ENCODE results near the gene HERPUD1.
"Not testable (repeated sequence)": the region's sequence is repeated elsewhere in the genome, so short reads cannot be mapped to it uniquely, and the experiment has no call there.

The HERPUD1 gene

DNA sequence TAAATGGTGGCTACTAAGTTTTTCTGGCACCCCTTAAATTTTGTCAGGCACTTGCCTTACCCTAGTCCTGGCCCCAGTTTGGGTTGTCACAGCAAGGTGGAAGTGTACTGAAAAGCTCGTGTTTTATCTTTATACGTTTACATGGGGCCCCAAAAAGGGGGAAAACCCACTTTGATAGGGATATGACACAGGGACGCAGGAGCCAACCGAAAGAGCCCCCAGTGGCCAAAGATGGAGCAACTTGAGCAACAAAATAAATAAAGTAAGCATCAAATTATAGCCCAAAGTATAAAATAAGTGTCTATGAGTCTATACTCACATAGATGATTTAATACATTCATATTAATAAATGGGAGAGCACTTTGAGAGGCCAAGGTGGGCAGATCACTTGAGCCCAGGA, 24.8 kb downstream of the HERPUD1 start:
- Mint-ChIP-seq H3K4me3 (no peak overlapping the region), H3K36me3 (no peaks in the 10 kb centered on the region)

DNA sequence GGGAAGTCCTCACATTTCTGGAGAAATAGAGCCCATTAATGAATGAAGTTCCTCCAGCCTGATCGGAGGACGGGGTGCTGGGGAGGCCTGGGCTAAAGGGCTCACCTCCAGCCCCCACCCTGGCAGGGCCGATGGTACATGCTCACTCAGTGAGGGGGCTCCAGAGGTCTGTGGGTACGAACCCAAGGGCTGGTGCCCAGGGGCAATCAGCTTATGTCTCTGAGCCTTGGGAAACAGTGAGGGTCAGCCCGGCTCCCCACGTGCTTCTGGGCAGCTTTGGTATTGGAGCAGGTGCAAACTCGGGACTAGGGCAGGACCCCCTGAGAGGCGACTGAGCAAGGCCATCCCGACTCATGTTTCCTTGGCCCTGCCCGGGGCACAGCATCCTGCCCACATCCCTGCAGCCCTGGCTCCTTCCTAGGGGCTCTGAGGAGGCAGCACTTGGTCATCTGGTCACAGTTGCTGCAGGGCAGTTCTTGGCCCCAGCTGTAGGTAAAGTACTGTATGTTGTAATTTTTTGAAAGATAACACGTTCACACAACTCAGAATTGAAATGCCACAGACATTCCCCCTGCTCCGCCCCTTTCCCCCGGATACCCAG, 28.8 kb downstream of the HERPUD1 start:
- Mint-ChIP-seq H3K9me3 (no peaks in the 10 kb centered on the region), H3K4me3 (no peak overlapping the region), H3K4me1 (peaks cover 16% of the 10 kb centered on the region), H3K36me3 (no peaks in the 10 kb centered on the region), H3K27ac (no peak overlapping the region), H3K27me3 (no peaks in the 10 kb centered on the region)

More for the DNA sequence above, 24.8 kb downstream of the HERPUD1 start:
- H3K4me1 Mint-ChIP-seq, result no peaks in the 10 kb centered on the region
- H3K9me3 Mint-ChIP-seq, result no peaks in the 10 kb centered on the region
- H3K27ac Mint-ChIP-seq, result no peak overlapping the region
- H3K27me3 Mint-ChIP-seq, result no peaks in the 10 kb centered on the region

DNA sequence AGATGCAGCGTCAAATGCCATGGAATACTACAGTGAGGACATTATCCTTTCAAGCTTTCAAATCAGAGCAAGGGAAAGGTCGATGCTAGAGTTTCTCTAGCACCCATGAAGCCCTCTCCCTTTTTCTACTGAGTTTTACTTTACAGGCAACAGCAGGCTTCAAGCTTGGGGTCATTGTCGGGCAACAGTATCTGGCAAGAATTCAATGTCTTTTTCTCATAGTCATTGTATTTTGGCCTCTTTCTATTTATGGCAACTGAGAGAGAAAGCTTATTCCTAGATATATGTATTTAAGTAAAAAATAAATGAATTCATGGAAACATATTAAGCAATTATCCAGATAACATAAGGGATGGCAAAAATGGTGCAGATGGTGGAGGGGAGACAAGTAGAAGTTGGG, 29.4 kb downstream of the HERPUD1 start:
- Mint-ChIP-seq H3K27me3 (no peaks in the 10 kb centered on the region), H3K27ac (no peak overlapping the region), H3K4me1 (peaks cover 22% of the 10 kb centered on the region), H3K4me3 (no peak overlapping the region), H3K9me3 (no peaks in the 10 kb centered on the region), H3K36me3 (no peaks in the 10 kb centered on the region)

DNA sequence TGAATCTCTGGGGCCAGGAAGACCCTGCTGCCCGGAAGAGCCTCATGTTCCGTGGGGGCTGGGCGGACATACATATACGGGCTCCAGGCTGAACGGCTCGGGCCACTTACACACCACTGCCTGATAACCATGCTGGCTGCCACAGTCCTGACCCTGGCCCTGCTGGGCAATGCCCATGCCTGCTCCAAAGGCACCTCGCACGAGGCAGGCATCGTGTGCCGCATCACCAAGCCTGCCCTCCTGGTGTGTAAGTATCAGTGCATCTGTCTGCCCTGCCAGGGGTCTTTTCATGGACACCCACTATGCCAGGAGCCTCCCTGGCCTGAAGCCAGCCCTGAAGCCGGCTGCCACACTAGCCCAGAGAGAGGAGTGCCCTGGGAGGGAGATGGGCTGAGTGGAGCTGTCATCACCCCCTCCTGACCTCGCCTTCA, 29.9 kb downstream of the HERPUD1 start, which contains the start of gene CETP:
Gene CETP, plus strand, starts transcription at position 100 of the 431 bp plus-strand sequence. Its CDS starts 30 bp downstream, at position 130.
- Mint-ChIP-seq H3K27me3 (no peaks in the 10 kb centered on the region), H3K36me3 (no peaks in the 10 kb centered on the region), H3K4me3 (no peak within 1 kb of the TSS), H3K27ac (no peak within 1 kb of the TSS), H3K9me3 (no peaks in the 10 kb centered on the region), H3K4me1 (peaks cover 23% of the 10 kb centered on the region)

DNA sequence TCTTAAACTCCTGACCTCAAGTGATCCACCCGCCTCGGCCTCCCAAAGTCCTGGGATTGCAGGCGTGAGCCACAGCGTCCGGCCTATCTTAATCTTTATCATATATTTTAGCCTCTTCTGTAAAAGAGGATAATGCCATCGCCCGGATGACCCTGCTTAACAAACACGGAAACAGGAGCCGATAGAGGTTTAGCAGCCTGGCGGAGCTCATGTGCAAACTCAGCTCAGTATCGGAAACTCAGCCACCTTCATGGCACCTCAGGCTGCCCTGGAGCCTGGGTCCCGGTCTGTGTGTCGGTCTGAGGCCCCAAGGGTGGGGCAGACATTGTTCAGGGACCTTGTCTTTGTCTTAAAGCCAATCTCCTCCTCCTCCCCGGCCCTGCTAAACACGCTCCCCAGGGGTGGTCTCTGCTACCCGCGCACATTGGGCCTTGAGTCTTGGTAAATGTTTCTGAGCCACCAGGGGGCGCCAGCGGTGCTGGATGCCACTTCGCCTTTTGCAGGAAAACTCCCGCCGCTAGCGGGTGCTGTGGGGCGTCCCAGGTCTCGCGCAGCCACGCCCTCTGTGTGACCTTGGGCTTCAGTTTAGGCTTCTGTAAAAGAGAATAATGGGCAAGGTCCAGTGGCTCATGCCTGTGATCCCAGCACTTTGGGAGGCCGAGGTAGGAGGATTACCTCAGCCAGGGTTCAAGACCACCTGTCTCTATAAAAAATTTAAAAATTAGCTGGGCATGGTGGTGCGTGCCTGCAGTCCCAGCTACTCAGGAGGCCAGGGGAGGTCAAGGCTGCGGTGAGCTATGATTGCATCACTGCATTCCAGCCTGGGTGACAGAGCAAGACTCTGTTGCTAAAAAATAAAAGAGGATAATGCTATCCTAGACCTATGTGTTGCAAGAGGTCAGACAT, 32.6 kb downstream of the HERPUD1 start:
- Mint-ChIP-seq H3K9me3 (no peaks in the 10 kb centered on the region), H3K27ac (peak overlapping the region; percentile 71), H3K4me1 (peaks cover 23% of the 10 kb centered on the region), H3K27me3 (no peaks in the 10 kb centered on the region), H3K36me3 (no peaks in the 10 kb centered on the region), H3K4me3 (no peak overlapping the region)

DNA sequence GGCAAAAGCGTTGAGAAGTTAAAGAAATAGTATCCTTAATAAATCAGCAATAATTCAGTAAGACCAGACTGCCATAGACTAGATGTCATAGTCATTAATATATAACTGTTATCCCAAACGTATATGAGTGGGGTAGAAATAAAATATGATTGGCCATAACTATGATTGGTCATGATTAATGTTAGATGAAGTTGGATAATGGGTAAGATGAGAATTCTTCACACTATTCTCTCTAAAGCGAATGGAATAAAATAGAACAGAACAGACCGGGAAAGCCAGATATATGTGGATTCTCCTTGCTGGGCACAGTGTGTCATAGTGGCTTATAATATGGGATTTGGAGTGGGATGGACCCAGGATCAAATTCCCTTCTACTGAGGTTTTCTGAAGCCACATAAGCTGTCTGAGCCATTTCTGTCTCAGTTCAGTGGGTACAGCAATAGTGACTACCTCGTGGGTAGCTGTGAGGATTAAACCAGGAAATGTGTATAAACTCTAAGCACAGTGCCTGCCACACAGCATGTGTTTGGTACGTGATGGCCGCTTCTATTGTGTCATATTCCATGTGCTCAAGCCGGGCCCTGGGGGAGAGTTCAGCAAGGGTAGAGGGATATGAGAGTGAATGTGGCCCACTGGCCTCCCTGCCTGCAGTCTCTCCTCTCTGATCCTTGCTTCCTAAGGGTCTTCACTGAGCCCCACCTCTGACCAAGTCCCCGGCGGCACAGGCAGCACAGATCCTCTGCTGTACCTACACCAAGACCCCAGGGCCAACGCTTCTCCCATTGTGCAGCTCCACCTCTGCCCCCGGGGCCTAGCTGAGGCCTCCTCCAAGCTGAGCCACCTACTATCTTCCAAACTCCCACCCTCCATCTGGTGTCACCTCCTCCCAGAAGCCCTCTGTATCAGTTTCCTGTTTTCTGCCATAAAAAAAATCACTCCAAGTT, 33.5 kb downstream of the HERPUD1 start:
- Mint-ChIP-seq H3K27ac (peak overlapping the region; percentile 30), H3K4me1 (peaks cover 23% of the 10 kb centered on the region), H3K4me3 (no peak overlapping the region), H3K9me3 (no peaks in the 10 kb centered on the region), H3K36me3 (no peaks in the 10 kb centered on the region), H3K27me3 (no peaks in the 10 kb centered on the region)

DNA sequence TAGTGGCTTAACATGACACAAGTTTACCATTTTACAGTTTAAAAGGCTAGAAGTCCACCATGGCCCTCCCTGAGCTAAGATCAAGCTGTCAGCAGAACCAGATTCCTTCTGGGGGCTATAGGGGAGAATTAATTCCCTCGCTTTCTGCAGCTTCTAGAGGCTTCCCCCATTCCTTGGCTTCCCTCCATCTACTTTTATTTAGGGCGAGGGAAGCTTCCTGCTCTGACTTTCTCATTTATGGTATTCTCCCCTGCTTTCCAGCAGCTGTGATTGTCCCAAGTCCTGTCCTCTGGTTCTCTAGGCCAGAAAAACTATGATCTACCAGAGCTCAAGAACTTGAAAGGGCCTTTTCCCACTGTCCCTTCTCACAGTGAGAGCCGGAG, 34.1 kb downstream of the HERPUD1 start:
- no peak overlapping the region for H3K4me3 Mint-ChIP-seq
- H3K27me3 Mint-ChIP-seq, result no peaks in the 10 kb centered on the region
- peak overlapping the region; percentile 30 for H3K27ac Mint-ChIP-seq
- peaks cover 24% of the 10 kb centered on the region for H3K4me1 Mint-ChIP-seq
- no peaks in the 10 kb centered on the region for H3K36me3 Mint-ChIP-seq
- H3K9me3 Mint-ChIP-seq, result no peaks in the 10 kb centered on the region

DNA sequence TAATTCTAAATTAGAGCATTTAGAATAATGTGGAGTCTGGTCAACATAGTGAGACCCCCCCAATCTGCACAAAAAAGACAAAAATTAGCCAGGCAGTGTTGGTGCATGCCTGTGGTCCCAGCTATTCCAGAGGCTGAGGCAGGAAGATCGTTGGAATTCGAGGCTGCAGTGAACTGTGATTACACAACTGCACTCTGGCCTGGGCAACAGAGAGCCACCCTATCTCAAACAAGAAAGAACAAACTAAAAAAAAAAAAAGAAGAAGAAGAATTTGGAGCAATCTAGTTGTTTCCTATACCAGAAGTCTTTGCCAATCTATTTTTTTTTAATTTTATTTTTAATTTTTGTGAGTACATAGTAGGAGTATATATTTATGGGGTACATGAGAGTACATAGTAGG, 35.8 kb downstream of the HERPUD1 start:
- Mint-ChIP-seq H3K9me3 (no peaks in the 10 kb centered on the region), H3K27ac (no peak overlapping the region), H3K27me3 (no peaks in the 10 kb centered on the region), H3K4me3 (no peak overlapping the region), H3K36me3 (no peaks in the 10 kb centered on the region), H3K4me1 (peaks cover 28% of the 10 kb centered on the region)

DNA sequence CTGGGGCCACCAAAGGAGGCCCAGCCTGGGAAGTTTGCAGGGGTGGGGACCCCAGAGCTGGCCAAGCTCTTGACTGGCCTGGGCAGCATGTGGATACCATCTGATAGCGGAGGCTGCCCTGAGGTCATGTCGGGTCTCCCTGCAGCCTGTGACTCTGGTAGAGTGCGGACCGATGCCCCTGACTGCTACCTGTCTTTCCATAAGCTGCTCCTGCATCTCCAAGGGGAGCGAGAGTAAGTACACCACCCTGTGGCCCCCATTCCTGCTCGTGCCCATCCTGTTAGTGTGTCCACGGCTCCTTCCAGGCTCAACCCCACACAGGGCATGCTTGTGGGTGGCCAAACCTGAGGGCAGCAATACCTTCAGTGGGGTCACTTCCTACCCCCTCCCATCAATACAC, 37.8 kb downstream of the HERPUD1 start:
- Mint-ChIP-seq H3K9me3 (no peaks in the 10 kb centered on the region), H3K4me1 (peaks cover 36% of the 10 kb centered on the region), H3K4me3 (no peak overlapping the region), H3K27ac (no peak overlapping the region), H3K36me3 (no peaks in the 10 kb centered on the region), H3K27me3 (no peaks in the 10 kb centered on the region)

DNA sequence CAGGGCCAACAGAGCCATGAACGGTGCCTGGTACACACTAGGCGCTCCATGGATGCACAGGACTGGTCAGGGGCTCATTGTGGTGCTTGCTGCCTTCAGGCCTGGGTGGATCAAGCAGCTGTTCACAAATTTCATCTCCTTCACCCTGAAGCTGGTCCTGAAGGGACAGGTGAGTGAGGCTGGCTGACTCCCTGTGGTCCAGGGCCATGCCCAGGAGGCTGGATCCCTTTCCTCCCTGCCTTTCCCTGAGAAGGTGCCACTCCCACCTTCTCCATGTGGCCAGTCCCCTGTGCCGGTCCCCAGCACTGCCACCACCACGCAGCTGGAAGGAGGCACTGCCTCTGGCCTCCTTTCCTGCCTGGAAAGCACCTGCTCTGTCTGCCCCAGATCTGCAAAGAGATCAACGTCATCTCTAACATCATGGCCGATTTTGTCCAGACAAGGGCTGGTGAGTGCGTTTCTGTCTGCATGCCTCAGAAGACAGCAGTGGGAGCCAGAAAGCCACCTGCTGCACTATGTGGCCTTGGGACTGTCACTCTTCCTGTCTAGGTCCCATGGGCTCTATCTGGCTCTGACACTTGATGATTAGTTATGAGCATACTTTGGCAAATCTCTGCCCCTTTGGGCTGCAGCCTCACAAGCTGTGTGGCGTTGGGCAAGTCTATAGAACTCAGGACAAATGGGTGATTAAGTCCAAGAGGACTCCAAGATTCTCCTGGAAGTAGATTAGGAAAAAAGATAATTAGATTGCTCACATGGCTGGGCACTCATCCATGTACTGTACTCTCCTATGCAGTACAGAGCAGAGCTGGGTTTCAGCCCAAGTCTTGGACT, 39.2 kb downstream of the HERPUD1 start:
- no peaks in the 10 kb centered on the region for H3K27me3 Mint-ChIP-seq
- H3K4me3 Mint-ChIP-seq, result no peak overlapping the region
- H3K36me3 Mint-ChIP-seq, result no peaks in the 10 kb centered on the region
- H3K4me1 Mint-ChIP-seq, result peaks cover 36% of the 10 kb centered on the region
- no peak overlapping the region for H3K27ac Mint-ChIP-seq
- H3K9me3 Mint-ChIP-seq, result no peaks in the 10 kb centered on the region

DNA sequence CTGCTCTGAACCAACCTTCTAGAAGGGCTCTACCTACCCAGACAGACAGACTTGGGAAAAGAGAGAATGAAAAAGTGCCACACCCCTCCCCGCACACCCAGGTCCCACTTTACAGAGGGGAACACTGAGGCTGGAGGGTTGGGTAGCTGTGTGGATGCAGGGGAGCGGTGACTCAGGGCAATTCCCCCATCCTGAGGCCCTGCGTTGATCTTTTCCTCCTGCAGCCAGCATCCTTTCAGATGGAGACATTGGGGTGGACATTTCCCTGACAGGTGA, 39.8 kb downstream of the HERPUD1 start:
- Mint-ChIP-seq H3K27ac (no peak overlapping the region), H3K9me3 (no peaks in the 10 kb centered on the region), H3K4me3 (no peak overlapping the region), H3K4me1 (peaks cover 39% of the 10 kb centered on the region), H3K27me3 (no peaks in the 10 kb centered on the region), H3K36me3 (no peaks in the 10 kb centered on the region)

DNA sequence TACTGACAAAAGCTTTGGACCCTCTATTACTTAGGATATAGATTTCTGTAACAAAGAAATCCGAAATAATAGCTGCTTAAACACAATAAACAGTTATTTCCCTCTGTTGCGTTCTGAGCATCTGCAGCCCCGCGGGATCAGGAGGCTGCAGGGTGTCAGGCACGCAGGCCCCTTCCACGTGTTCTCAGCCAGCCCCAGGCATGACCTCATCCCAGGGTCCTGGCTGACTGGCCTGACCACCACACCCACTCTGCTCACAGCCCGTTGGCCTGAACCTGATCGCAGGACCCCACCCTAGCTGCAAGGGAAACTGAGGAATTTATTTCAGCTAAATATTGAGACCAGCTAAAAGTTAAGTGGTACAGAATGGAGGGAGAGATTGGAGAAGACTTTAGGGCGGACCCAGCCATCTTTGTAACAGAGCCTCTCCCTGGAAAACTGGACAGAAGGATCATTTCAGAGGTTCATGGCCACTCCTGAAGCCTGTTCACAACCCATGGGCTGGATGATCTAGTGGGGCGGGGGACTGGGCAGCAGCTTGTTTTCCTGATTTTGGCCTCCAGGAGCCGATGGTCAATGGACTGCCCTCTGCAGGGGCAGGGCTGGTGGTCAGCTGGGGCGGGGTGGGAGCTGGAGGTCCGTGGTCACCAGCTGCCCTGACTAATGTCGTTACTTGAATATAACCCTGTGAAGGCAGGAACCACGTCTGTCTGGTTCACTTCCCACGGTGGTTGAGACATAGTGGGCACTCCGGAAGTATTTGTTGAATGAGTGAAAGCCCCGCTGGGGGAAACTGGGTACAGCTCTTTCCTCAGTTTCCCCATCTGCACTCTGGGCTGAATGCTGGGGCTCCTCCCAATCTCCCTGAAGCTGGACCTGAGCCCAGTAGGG, 40.7 kb downstream of the HERPUD1 start:
- no peaks in the 10 kb centered on the region for H3K27me3 Mint-ChIP-seq
- no peaks in the 10 kb centered on the region for H3K36me3 Mint-ChIP-seq
- no peaks in the 10 kb centered on the region for H3K9me3 Mint-ChIP-seq
- H3K27ac Mint-ChIP-seq, result peak overlapping the region; percentile 30
- H3K4me1 Mint-ChIP-seq, result peaks cover 40% of the 10 kb centered on the region
- H3K4me3 Mint-ChIP-seq, result no peak overlapping the region

DNA sequence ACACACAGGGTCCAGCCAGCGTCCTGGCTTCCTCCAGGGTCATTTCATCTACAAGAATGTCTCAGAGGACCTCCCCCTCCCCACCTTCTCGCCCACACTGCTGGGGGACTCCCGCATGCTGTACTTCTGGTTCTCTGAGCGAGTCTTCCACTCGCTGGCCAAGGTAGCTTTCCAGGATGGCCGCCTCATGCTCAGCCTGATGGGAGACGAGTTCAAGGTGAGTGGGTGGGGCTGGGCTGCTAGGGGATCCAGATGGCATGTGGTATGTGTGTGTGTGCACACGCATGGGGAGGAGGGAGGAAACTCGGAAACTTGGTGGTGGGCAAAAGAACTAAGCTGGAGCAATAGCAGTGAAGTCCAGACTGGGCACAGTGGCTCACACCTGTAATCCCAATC, 41.4 kb downstream of the HERPUD1 start:
- H3K4me1 Mint-ChIP-seq, result peaks cover 40% of the 10 kb centered on the region
- no peaks in the 10 kb centered on the region for H3K27me3 Mint-ChIP-seq
- H3K27ac Mint-ChIP-seq, result no peak overlapping the region
- H3K36me3 Mint-ChIP-seq, result no peaks in the 10 kb centered on the region
- H3K9me3 Mint-ChIP-seq, result no peaks in the 10 kb centered on the region
- H3K4me3 Mint-ChIP-seq, result no peak overlapping the region

DNA sequence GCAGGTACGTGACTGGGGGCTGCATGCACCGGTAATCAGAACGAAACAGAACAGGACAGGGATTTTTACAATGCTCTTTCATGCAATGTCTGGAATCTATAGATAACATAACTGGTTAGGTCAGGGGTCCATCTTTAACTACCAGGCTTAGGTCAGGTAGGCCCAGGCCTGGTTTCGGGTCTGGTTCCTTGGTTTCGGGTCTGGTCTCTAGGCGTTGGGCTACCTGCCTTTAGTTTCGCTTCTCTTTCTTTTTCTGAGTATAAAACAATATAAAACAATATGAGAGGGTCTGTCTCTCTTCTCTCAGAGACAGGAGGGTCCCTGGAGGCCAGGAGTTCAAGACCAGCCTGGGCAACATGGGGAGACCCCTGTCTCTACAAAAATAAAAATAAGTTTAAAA, 42.0 kb downstream of the HERPUD1 start:
- H3K36me3 Mint-ChIP-seq, H3K9me3 Mint-ChIP-seq, H3K27me3 Mint-ChIP-seq, H3K4me3 Mint-ChIP-seq: not testable (repeated sequence)
- H3K27ac Mint-ChIP-seq, result peak overlapping the region; percentile 51
- H3K4me1 Mint-ChIP-seq, result peaks cover 40% of the 10 kb centered on the region
